Neuron (in vitro differentiated cells): ENCODE measurements around the gene CDHR2.

Source experiments
- H2AFZ ChIP-seq: one replicate; pipeline ENCODE4 v1.6.1; 2013; ENCODE audit warnings: low read depth, mild to moderate bottlenecking, inconsistent platforms, low read length, moderate library complexity
- H3K27me3 ChIP-seq: one replicate; pipeline ENCODE4 v1.6.1; 2013; ENCODE audit warnings: low read length; ENCODE audit not compliant: insufficient read depth
- H3K36me3 ChIP-seq: one replicate; pipeline ENCODE4 v1.6.1; 2013; ENCODE audit warnings: low read length; ENCODE audit not compliant: insufficient read depth
- H3K4me1 ChIP-seq: one replicate; pipeline ENCODE4 v1.6.1; 2013; ENCODE audit warnings: low read length; ENCODE audit not compliant: insufficient read depth
- H3K4me3 ChIP-seq: 2 replicates; pipeline ENCODE4 v1.5.1; 2013; ENCODE audit warnings: mild to moderate bottlenecking, low read length, moderate library complexity
- H3K9me3 ChIP-seq: one replicate; pipeline ENCODE4 v1.6.1; 2013; ENCODE audit warnings: low read length

CDHR2 gene

DNA sequence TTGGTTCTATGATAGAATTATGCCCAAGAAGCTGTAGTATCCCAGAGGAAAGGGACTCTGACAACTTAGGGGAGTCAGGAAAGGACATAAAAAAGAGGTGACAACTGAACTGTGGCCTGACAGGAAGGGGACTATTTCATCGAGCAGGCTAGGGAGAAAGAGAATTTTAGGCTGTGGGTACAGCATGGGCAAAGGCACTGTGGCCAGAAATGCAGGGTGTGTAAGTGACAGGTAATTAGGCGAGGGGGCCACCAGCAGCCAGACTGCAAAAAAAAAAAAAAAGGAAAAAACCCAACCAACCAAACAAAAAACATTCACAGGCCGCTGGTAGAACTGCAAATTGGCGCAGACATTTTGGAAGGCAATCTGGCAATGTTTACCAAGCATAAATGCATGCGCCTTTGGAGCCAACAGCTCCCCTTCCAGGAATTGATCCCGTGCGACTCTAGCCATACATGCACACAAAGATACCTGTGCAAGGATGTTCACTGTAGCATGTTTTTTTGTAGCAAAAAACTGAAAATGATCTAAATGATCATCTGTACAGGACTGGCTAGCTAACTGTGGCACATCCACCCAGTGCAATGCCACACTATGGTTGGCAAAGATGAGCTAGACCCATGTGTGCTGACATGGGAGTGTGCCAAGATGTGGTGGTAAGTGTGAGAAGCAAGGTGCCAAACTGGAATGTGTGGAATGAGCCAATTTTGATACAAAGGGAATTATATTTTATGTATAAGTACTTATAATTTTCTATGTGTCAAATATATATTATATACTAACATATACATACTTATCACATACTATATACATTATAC lies 82.5 kb downstream of the CDHR2 start:
- Histone ChIP-seq H3K4me3 (no peak overlapping the region), H3K4me1 (peaks cover 15% of the 10 kb centered on the region)

GRCh38 chr5:176632745-176633144 lies 83.6 kb downstream of the CDHR2 start:
- H3K4me3 ChIP-seq: no peak overlapping the region
- H3K27me3 ChIP-seq: peaks cover 69% of the 10 kb centered on the region

More for the DNA sequence above, 82.5 kb downstream of the CDHR2 start:
- Histone ChIP-seq H3K36me3 (no peaks in the 10 kb centered on the region), H3K9me3 (no peaks in the 10 kb centered on the region), H2AFZ (no peak overlapping the region), H3K27me3 (peaks cover 74% of the 10 kb centered on the region)

GRCh38 chr5:176633598-176633997 lies 84.5 kb downstream of the CDHR2 start:
- Histone ChIP-seq H3K4me3 (no peak overlapping the region), H3K4me1 (peaks cover 15% of the 10 kb centered on the region), H3K36me3 (no peaks in the 10 kb centered on the region), H3K9me3 (no peaks in the 10 kb centered on the region), H2AFZ (no peak overlapping the region), H3K27me3 (peaks cover 69% of the 10 kb centered on the region)

More at GRCh38 chr5:176632745-176633144, 83.6 kb downstream of the CDHR2 start:
- Histone ChIP-seq H3K36me3 (no peaks in the 10 kb centered on the region), H3K9me3 (no peaks in the 10 kb centered on the region), H2AFZ (no peak overlapping the region), H3K4me1 (peaks cover 15% of the 10 kb centered on the region)

DNA sequence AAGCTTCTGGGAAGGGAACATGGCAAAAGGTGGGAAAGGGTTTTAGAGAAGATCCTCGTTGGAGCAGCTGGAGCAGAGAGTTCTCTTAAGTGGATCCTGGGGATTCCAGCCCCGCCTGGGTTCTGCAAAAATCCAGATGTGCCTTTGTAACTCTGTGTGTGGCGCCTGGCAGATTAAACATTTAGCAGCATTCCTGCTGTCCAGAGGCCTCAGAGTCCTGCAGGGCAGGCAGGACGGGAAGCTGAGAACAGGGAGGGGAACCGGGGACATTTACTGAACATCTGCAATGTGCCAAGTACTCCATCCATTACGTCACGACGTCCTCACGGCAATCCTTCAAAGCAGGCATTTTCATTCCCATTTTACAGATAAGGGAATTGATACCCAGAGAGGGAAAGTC lies 87.3 kb downstream of the CDHR2 start:
- no peak overlapping the region for H3K4me3 ChIP-seq
- peaks cover 59% of the 10 kb centered on the region for H3K27me3 ChIP-seq
- H3K36me3 ChIP-seq: no peaks in the 10 kb centered on the region
- no peaks in the 10 kb centered on the region for H3K9me3 ChIP-seq
- H3K4me1 ChIP-seq: no peaks in the 10 kb centered on the region
- H2AFZ ChIP-seq: no peak overlapping the region

GRCh38 chr5:176637556-176637955 lies 88.4 kb downstream of the CDHR2 start:
- no peaks in the 10 kb centered on the region for H3K4me1 ChIP-seq
- H2AFZ ChIP-seq: no peak overlapping the region
- no peak overlapping the region for H3K4me3 ChIP-seq
- H3K9me3 ChIP-seq: no peaks in the 10 kb centered on the region
- no peaks in the 10 kb centered on the region for H3K36me3 ChIP-seq
- peaks cover 62% of the 10 kb centered on the region for H3K27me3 ChIP-seq

DNA sequence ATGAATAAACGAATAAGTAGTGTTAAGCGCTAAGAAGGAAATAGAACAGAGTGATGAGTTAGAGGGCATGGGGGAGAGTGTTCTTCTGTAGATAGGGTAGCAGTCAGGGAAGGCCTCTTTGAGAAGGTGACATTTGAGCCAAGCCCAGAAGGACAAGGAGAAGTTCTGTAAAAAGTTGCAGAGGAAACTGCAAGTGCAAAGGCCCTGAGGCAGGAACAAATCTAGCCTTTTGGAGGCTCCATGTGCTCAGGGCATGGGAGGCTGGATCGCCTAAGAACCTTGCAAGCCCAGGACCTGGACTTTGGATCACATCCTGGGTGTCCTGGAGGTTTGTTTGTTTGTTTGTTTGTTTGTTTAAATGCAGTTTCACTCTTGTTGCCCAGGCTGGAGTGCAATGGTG lies 89.3 kb downstream of the CDHR2 start:
- Histone ChIP-seq H3K4me1 (no peaks in the 10 kb centered on the region), H3K4me3 (no peak overlapping the region), H3K9me3 (no peaks in the 10 kb centered on the region), H3K36me3 (no peaks in the 10 kb centered on the region), H3K27me3 (peaks cover 63% of the 10 kb centered on the region), H2AFZ (no peak overlapping the region)

- Histone ChIP-seq H2AFZ (no peak overlapping the region), H3K4me3 (no peak overlapping the region), H3K4me1 (no peaks in the 10 kb centered on the region), H3K36me3 (no peaks in the 10 kb centered on the region), H3K9me3 (no peaks in the 10 kb centered on the region), H3K27me3 (peaks cover 66% of the 10 kb centered on the region)
These were observed 90.1 kb downstream of the CDHR2 start for GRCh38 chr5:176639208-176639607.

- no peak overlapping the region for H3K4me3 ChIP-seq
- no peaks in the 10 kb centered on the region for H3K36me3 ChIP-seq
- no peaks in the 10 kb centered on the region for H3K4me1 ChIP-seq
- H3K9me3 ChIP-seq: no peaks in the 10 kb centered on the region
- peaks cover 69% of the 10 kb centered on the region for H3K27me3 ChIP-seq
- H2AFZ ChIP-seq: no peak overlapping the region
These were observed 90.8 kb downstream of the CDHR2 start for GRCh38 chr5:176639981-176640380.

GRCh38 chr5:176640616-176641015 lies 91.5 kb downstream of the CDHR2 start:
- H3K4me1 ChIP-seq: no peaks in the 10 kb centered on the region
- no peak overlapping the region for H3K4me3 ChIP-seq
- H3K9me3 ChIP-seq: no peaks in the 10 kb centered on the region
- no peaks in the 10 kb centered on the region for H3K36me3 ChIP-seq
- peaks cover 69% of the 10 kb centered on the region for H3K27me3 ChIP-seq
- no peak overlapping the region for H2AFZ ChIP-seq

- Histone ChIP-seq H3K27me3 (peaks cover 59% of the 10 kb centered on the region), H3K9me3 (no peaks in the 10 kb centered on the region), H3K4me3 (no peak overlapping the region), H2AFZ (no peak overlapping the region), H3K36me3 (no peaks in the 10 kb centered on the region), H3K4me1 (no peaks in the 10 kb centered on the region)
These were observed 93.7 kb downstream of the CDHR2 start for GRCh38 chr5:176642675-176643490.

GRCh38 chr5:176643491-176644219 lies 94.5 kb downstream of the CDHR2 start:
- Histone ChIP-seq H3K4me1 (peaks cover 6% of the 10 kb centered on the region), H3K9me3 (no peaks in the 10 kb centered on the region), H3K27me3 (peaks cover 51% of the 10 kb centered on the region), H2AFZ (no peak overlapping the region), H3K4me3 (no peak overlapping the region), H3K36me3 (no peaks in the 10 kb centered on the region)

DNA sequence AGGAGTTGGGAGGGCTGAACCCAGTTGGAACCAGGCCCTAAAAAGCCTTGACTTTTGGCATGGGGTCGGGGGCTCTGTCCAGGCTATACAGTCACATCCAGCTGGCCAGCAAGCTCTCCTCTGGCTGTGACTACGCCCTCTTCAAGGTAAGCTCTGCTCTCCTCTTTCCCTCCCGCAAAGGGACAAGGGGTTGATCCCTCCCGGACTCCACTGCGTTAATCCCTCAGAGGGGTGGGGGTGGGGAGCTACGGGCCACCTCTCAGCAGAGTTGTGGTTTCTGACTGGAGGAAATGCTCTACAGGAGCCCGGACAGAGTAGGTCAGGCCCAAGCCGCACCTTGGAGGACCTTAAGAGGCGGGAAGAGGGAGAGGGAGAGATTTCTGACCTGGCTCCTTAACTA lies 95.2 kb downstream of the CDHR2 start:
- H3K27me3 ChIP-seq: peaks cover 46% of the 10 kb centered on the region
- no peak overlapping the region for H2AFZ ChIP-seq
- peaks cover 8% of the 10 kb centered on the region for H3K4me1 ChIP-seq
- H3K4me3 ChIP-seq: no peak overlapping the region
- H3K36me3 ChIP-seq: no peaks in the 10 kb centered on the region
- H3K9me3 ChIP-seq: no peaks in the 10 kb centered on the region
